ENCODE measurements around the gene PPP1R12B. TPM values are rescaled to one million over a fixed set of nuclear protein-coding genes. Genes with fewer than 3 reads are reported as not detected.

Gene PPP1R12B
- total and polyA plus RNA-seq, 4 donors, result 6.0 to 122 (median 22.0) TPM

DNA sequence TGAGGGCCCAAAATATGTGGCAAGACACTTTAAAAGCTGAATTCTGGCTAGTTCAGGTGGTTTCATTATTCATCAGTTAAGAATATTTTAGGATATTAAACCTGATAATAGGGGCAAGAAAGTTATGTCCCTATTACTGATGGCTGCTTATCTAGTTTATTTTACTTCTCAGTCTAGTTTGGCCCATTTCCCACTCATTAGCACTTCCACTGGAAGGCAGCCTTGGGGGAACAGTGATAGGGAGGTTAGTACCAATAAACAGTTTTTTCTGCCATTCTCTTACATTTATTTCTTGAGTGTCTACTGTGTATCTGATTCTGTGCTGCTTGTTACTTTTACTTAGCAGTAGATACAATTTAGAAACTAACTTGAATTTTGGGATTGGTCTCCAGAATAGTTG, 9.0 kb downstream of the PPP1R12B start:
- no peaks in the 10 kb centered on the region for H3K9me3 ChIP-seq (ENCODE audit: control insufficient read depth in 4 of 4, insufficient read depth in 3 of 4, low read length in 3 of 4)
- H3K36me3 ChIP-seq (ENCODE audit: control insufficient read depth in 4 of 4, insufficient read depth in 4 of 4, low read length in 4 of 4), result no peaks in the 10 kb centered on the region
- ATAC-seq (ENCODE audit: insufficient read depth, low FRiP score), result no peak
- H3K4me1 ChIP-seq (ENCODE audit: control insufficient read depth in 5 of 5, insufficient read depth in 5 of 5, low read length in 5 of 5), result peaks cover 0 to 5% (median 0%) of the 10 kb centered on the region in 5 donors
- DNase-seq, result no peak
- no peak overlapping the region for H3K9ac ChIP-seq (ENCODE audit: insufficient read depth in 1 of 2, low read length in 2 of 2)
- no peak overlapping the region for H3K27ac ChIP-seq (ENCODE audit: low read depth in 1 of 2, low read length in 1 of 2)
- no peaks in the 10 kb centered on the region for H3K27me3 ChIP-seq (ENCODE audit: control insufficient read depth in 3 of 3, insufficient read depth in 3 of 3, low read length in 2 of 3)
- no peak overlapping the region for H3K4me3 ChIP-seq
- TF ChIP-seq, protein P1, sequence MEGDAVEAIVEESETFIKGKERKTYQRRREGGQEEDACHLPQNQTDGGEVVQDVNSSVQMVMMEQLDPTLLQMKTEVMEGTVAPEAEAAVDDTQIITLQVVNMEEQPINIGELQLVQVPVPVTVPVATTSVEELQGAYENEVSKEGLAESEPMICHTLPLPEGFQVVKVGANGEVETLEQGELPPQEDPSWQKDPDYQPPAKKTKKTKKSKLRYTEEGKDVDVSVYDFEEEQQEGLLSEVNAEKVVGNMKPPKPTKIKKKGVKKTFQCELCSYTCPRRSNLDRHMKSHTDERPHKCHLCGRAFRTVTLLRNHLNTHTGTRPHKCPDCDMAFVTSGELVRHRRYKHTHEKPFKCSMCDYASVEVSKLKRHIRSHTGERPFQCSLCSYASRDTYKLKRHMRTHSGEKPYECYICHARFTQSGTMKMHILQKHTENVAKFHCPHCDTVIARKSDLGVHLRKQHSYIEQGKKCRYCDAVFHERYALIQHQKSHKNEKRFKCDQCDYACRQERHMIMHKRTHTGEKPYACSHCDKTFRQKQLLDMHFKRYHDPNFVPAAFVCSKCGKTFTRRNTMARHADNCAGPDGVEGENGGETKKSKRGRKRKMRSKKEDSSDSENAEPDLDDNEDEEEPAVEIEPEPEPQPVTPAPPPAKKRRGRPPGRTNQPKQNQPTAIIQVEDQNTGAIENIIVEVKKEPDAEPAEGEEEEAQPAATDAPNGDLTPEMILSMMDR (IDR thresholded peaks at IDR 0.05; ENCODE audit: control extremely low read depth, extremely low read depth), result no peak

DNA sequence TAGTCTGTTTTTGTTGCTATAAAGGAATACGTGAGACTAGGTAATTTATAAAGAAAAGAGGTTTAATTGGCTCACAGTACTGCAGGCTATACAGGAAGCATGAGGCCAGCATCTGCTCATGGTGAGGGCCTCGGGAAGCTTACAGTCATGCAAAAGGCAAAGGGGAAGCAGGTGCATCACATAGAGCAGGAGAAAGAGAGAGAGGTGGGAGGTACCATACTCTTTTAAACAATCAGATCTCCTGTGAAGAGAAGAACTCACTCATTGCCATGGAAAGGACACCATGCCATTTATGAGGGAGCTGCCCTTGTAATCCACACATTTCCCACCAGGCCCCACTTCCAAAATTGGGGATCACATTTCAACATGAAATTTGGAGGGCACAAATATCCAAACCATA, 12.7 kb downstream of the PPP1R12B start:
- H3K27me3 ChIP-seq (ENCODE audit: control insufficient read depth in 3 of 3, insufficient read depth in 3 of 3, low read length in 2 of 3), result no peaks in the 10 kb centered on the region
- H3K9ac ChIP-seq (ENCODE audit: insufficient read depth in 1 of 2, low read length in 2 of 2), result no peak overlapping the region
- WGBS, 2 donors, result 95 to 100% methylated on average over 2 of the region's 2 CpGs
- H3K9me3 ChIP-seq (ENCODE audit: control insufficient read depth in 4 of 4, insufficient read depth in 3 of 4, low read length in 3 of 4), result no peaks in the 10 kb centered on the region
- H3K4me3 ChIP-seq, result no peak overlapping the region
- DNase-seq (no peak), ATAC-seq (ENCODE audit: insufficient read depth, low FRiP score) (no peak)
- no peaks in the 10 kb centered on the region for H3K36me3 ChIP-seq (ENCODE audit: control insufficient read depth in 4 of 4, insufficient read depth in 4 of 4, low read length in 4 of 4)
- TF ChIP-seq, protein P1 (IDR thresholded peaks at IDR 0.05; ENCODE audit: control extremely low read depth, extremely low read depth), result no peak
- peaks cover 0 to 5% (median 0%) of the 10 kb centered on the region in 5 donors for H3K4me1 ChIP-seq (ENCODE audit: control insufficient read depth in 5 of 5, insufficient read depth in 5 of 5, low read length in 5 of 5)
- H3K27ac ChIP-seq (ENCODE audit: low read depth in 1 of 2, low read length in 1 of 2), result no peak overlapping the region

DNA sequence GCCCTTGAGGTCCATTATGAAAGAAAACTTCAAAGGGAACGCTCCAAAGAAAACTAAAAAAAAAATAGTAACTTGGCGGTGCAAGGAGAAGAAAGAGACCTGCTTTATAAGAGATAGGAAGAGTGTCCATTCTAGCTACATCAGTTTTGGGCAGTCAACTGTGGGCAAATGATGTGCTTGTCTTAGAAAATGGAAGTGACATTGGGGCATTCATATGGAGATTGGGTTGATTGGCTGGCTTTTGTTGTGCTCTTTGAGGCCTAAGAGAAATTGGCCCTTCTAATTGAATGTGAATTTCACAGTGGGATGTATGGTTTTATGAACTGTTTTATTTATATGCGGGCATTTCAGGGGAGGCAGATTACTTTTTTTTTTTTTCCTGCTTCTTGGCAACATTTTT, 13.2 kb downstream of the PPP1R12B start:
- Histone ChIP-seq H3K27ac (ENCODE audit: low read depth in 1 of 2, low read length in 1 of 2) (no peak overlapping the region), H3K4me3 (no peak overlapping the region), H3K27me3 (ENCODE audit: control insufficient read depth in 3 of 3, insufficient read depth in 3 of 3, low read length in 2 of 3) (no peaks in the 10 kb centered on the region), H3K36me3 (ENCODE audit: control insufficient read depth in 4 of 4, insufficient read depth in 4 of 4, low read length in 4 of 4) (no peaks in the 10 kb centered on the region), H3K9me3 (ENCODE audit: control insufficient read depth in 4 of 4, insufficient read depth in 3 of 4, low read length in 3 of 4) (no peaks in the 10 kb centered on the region), H3K9ac (ENCODE audit: insufficient read depth in 1 of 2, low read length in 2 of 2) (no peak overlapping the region), H3K4me1 (ENCODE audit: control insufficient read depth in 5 of 5, insufficient read depth in 5 of 5, low read length in 5 of 5) (peaks cover 0 to 5% (median 0%) of the 10 kb centered on the region in 5 donors)
- TF ChIP-seq, protein P1 (IDR thresholded peaks at IDR 0.05; ENCODE audit: control extremely low read depth, extremely low read depth), result no peak
- no peak for ATAC-seq (ENCODE audit: insufficient read depth, low FRiP score)
- WGBS, 2 donors, result 94 to 98% methylated on average over 3 of the region's 3 CpGs
- DNase-seq, result no peak

DNA sequence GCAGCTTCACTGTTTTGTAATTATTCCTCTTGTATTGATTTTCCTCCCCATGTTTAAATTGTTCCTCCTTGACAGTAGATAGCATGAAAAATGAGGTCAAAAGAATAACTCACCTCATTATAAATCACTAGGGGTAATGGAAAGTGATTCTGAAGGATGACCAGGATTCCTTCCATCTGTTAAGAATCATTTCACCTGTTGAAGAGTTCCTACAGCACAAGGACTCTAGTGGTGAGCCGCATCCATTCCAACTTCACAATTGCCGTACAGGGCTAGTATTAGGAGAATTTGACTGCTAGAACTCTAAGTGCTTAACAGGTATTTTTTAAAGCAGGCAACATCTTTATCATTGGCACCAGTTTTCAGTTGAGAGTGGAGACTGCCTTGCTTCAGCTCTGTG, 13.7 kb downstream of the PPP1R12B start:
- H3K4me3 ChIP-seq, result no peak overlapping the region
- H3K9me3 ChIP-seq (ENCODE audit: control insufficient read depth in 4 of 4, insufficient read depth in 3 of 4, low read length in 3 of 4), result no peaks in the 10 kb centered on the region
- peaks cover 0 to 5% (median 0%) of the 10 kb centered on the region in 5 donors for H3K4me1 ChIP-seq (ENCODE audit: control insufficient read depth in 5 of 5, insufficient read depth in 5 of 5, low read length in 5 of 5)
- no peak overlapping the region for H3K9ac ChIP-seq (ENCODE audit: insufficient read depth in 1 of 2, low read length in 2 of 2)
- TF ChIP-seq, protein P1 (IDR thresholded peaks at IDR 0.05; ENCODE audit: control extremely low read depth, extremely low read depth), result no peak
- DNase-seq (no peak), ATAC-seq (ENCODE audit: insufficient read depth, low FRiP score) (no peak)
- WGBS, 2 donors, result 92 to 97% methylated on average over 2 of the region's 2 CpGs
- H3K27me3 ChIP-seq (ENCODE audit: control insufficient read depth in 3 of 3, insufficient read depth in 3 of 3, low read length in 2 of 3), result no peaks in the 10 kb centered on the region
- no peak overlapping the region for H3K27ac ChIP-seq (ENCODE audit: low read depth in 1 of 2, low read length in 1 of 2)
- H3K36me3 ChIP-seq (ENCODE audit: control insufficient read depth in 4 of 4, insufficient read depth in 4 of 4, low read length in 4 of 4), result no peaks in the 10 kb centered on the region
